Activated CD4-positive, alpha-beta T cell treated with anti-CD3 and anti-CD28 coated beads for 36 hours (primary cell): ENCODE results near the gene XCL2. TPM values are rescaled to one million over a fixed set of nuclear protein-coding genes. Genes with fewer than 3 reads are reported as not detected.
"Not testable (repeated sequence)": the region's sequence is repeated elsewhere in the genome, so short reads cannot be mapped to it uniquely, and the experiment has no call there.

Experiments used
- ATAC-seq: fragments of 200-7000 bp; cut with Tn5 transposase; one replicate; pipeline ENCODE4 v1.10.0; 2021; ENCODE audit warnings: mild to moderate bottlenecking, moderate library complexity
- CTCF ChIA-PET: fragments of 350-600 bp; sonication (Branson Sonifier 250); formaldehyde crosslinking; loops from one replicate; lab custom pipeline; 2021; ENCODE audit warnings: antibody characterized with exemption; lab: Charles Lee
- POLR2A ChIA-PET: fragments of 350-600 bp; sonication (Branson Sonifier 250); formaldehyde crosslinking; loops from one replicate; lab custom pipeline; 2021; ENCODE audit warnings: antibody characterized with exemption, inconsistent platforms; lab: Charles Lee
- DNase-seq: peaks from one replicate; pipeline ENCODE4 v3.0.0-alpha.2; 2020
- H3K27ac Mint-ChIP-seq: one replicate; pipeline ENCODE4 v1.8.0; 2021; ENCODE audit warnings: mixed read lengths
- H3K27me3 Mint-ChIP-seq: one replicate; pipeline ENCODE4 v1.8.0; 2021; ENCODE audit warnings: mixed read lengths
- H3K36me3 Mint-ChIP-seq: one replicate; pipeline ENCODE4 v1.8.0; 2021; ENCODE audit warnings: low read depth, mixed read lengths
- H3K4me1 Mint-ChIP-seq: one replicate; pipeline ENCODE4 v1.8.0; 2021; ENCODE audit warnings: mixed read lengths
- H3K4me3 Mint-ChIP-seq: one replicate; pipeline ENCODE4 v1.8.0; 2021; ENCODE audit warnings: mild to moderate bottlenecking, moderate library complexity, mixed read lengths
- H3K9me3 Mint-ChIP-seq: one replicate; pipeline ENCODE4 v1.8.0; 2021; ENCODE audit warnings: low read depth, mixed read lengths
- intact Hi-C, 2 experiments: fragments of 100-400 bp; cut with DNase I in 1 of 2; cut with micrococcal nuclease in 1 of 2; formaldehyde crosslinking; loops; one replicate each; pipeline versions ENCODE4 v1.14.2 to v1.15.1; 2022 to 2024; cut with DNase I, micrococcal nuclease
- total RNA-seq, 2 experiments: library from RNA; stranded (reverse); gene quantifications; one replicate each; pipeline ENCODE4 v1.2.3, GENCODE V29; 2021

Gene XCL2
- total RNA-seq, 2 experiments from 2014 or later, result 1.0 to 1.5 TPM

GRCh38 chr1:168540798-168541197, 3.0 kb downstream of the XCL2 start:
- H3K4me3 Mint-ChIP-seq, H3K27ac Mint-ChIP-seq, POLR2A ChIA-PET, DNase-seq, ATAC-seq, intact Hi-C loops, H3K27me3 Mint-ChIP-seq, CTCF ChIA-PET, H3K36me3 Mint-ChIP-seq, H3K9me3 Mint-ChIP-seq: not testable (repeated sequence)
- H3K4me1 Mint-ChIP-seq, result peaks cover 17% of the 10 kb centered on the region

- intact Hi-C loops, result no loop called here
- peak overlapping the region; percentile 62 for H3K27ac Mint-ChIP-seq
- DNase-seq (no peak), ATAC-seq (peak; percentile 48)
- H3K4me1 Mint-ChIP-seq, result peaks cover 65% of the 10 kb centered on the region
- H3K36me3 Mint-ChIP-seq, result no peaks in the 10 kb centered on the region
- no peak overlapping the region for H3K4me3 Mint-ChIP-seq
- POLR2A ChIA-PET, result no interaction called here
- H3K9me3 Mint-ChIP-seq, result peaks cover 2% of the 10 kb centered on the region
- CTCF ChIA-PET, result interaction anchor here (1.1 to 3.1 kb wide), 3 partner anchors 15 to 96 kb away, joined by 3 to 15 read pairs (median 7); no protein-coding TSS in a partner anchor
- no peaks in the 10 kb centered on the region for H3K27me3 Mint-ChIP-seq
Measured at GRCh38 chr1:168535536-168535935, 8.3 kb downstream of the XCL2 start.

- POLR2A ChIA-PET, result no interaction called here
- peaks cover 66% of the 10 kb centered on the region for H3K4me1 Mint-ChIP-seq
- H3K36me3 Mint-ChIP-seq, result no peaks in the 10 kb centered on the region
- DNase-seq (peak; percentile 34), ATAC-seq (peak; percentile 89)
- no peak overlapping the region for H3K4me3 Mint-ChIP-seq
- H3K27ac Mint-ChIP-seq, result no peak overlapping the region
- intact Hi-C loops, result no loop called here
- no peaks in the 10 kb centered on the region for H3K9me3 Mint-ChIP-seq
- H3K27me3 Mint-ChIP-seq, result no peaks in the 10 kb centered on the region
- CTCF ChIA-PET, result interaction anchor here (1.8 kb wide), 1 partner anchor 28 kb away, joined by 5 read pairs; no protein-coding TSS in a partner anchor
Measured at GRCh38 chr1:168531615-168532345, 12.0 kb downstream of the XCL2 start.

- intact Hi-C loops, result no loop called here
- ATAC-seq (no peak), DNase-seq (no peak)
- Mint-ChIP-seq H3K4me3 (no peak overlapping the region), H3K27me3 (no peaks in the 10 kb centered on the region), H3K27ac (no peak overlapping the region), H3K9me3 (no peaks in the 10 kb centered on the region), H3K36me3 (peaks cover under 1% of the 10 kb centered on the region), H3K4me1 (peaks cover 47% of the 10 kb centered on the region)
- CTCF ChIA-PET, result no interaction called here
- POLR2A ChIA-PET, result no interaction called here
Measured at GRCh38 chr1:168529518-168529917, 14.3 kb downstream of the XCL2 start.

GRCh38 chr1:168521401-168522000, 22.3 kb downstream of the XCL2 start:
- DNase-seq, result no peak
- no peak for ATAC-seq
- CTCF ChIA-PET, result no interaction called here
- POLR2A ChIA-PET, result interaction anchor here (0.6 kb wide), 1 partner anchor 333 kb away, joined by 5 read pairs; no protein-coding TSS in a partner anchor
- Mint-ChIP-seq H3K27me3 (no peaks in the 10 kb centered on the region), H3K9me3 (peaks cover 10% of the 10 kb centered on the region), H3K27ac (peak overlapping the region; percentile 63), H3K4me1 (peaks cover 45% of the 10 kb centered on the region), H3K36me3 (peaks cover 6% of the 10 kb centered on the region), H3K4me3 (no peak overlapping the region)
- intact Hi-C loops, result loop anchor here in 1 of 2 experiments (5.0 kb wide), 1 partner anchor 54 kb away; no protein-coding TSS in a partner anchor

- POLR2A ChIA-PET, result no interaction called here
- peaks cover 45% of the 10 kb centered on the region for H3K4me1 Mint-ChIP-seq
- H3K36me3 Mint-ChIP-seq, result peaks cover 6% of the 10 kb centered on the region
- peak overlapping the region; percentile 47 for H3K4me3 Mint-ChIP-seq
- H3K9me3 Mint-ChIP-seq, result peaks cover 10% of the 10 kb centered on the region
- DNase-seq (no peak), ATAC-seq (no peak)
- H3K27me3 Mint-ChIP-seq, result no peaks in the 10 kb centered on the region
- CTCF ChIA-PET, result interaction anchor here (1.5 kb wide), 1 partner anchor 15 kb away, joined by 7 read pairs; no protein-coding TSS in a partner anchor
- intact Hi-C loops, result loop anchor here in 1 of 2 experiments (5.0 kb wide), 1 partner anchor 54 kb away; no protein-coding TSS in a partner anchor
- peak overlapping the region; percentile 79 for H3K27ac Mint-ChIP-seq
Measured at GRCh38 chr1:168520832-168521231, 23.0 kb downstream of the XCL2 start.

GRCh38 chr1:168520052-168520751, 23.6 kb downstream of the XCL2 start:
- Mint-ChIP-seq H3K27me3 (no peaks in the 10 kb centered on the region), H3K9me3 (peaks cover 10% of the 10 kb centered on the region), H3K27ac (peak overlapping the region; percentile 79), H3K4me1 (peaks cover 47% of the 10 kb centered on the region), H3K36me3 (peaks cover 6% of the 10 kb centered on the region), H3K4me3 (peak overlapping the region; percentile 47)
- POLR2A ChIA-PET, result no interaction called here
- intact Hi-C loops, result loop anchor here in 1 of 2 experiments (5.0 kb wide), 1 partner anchor 53 kb away; no protein-coding TSS in a partner anchor
- peak; percentile 98 for ATAC-seq
- CTCF ChIA-PET, result interaction anchor here (1.5 kb wide), 1 partner anchor 15 kb away, joined by 7 read pairs; no protein-coding TSS in a partner anchor
- DNase-seq, result peak; percentile 66

GRCh38 chr1:168518813-168519212, 25.0 kb downstream of the XCL2 start:
- ATAC-seq, result no peak
- ChIA-PET CTCF (interaction anchor here (0.8 to 1.1 kb wide), 2 partner anchors 61 to 144 kb away, joined by 3 read pairs; no protein-coding TSS in a partner anchor), POLR2A (no interaction called here)
- Mint-ChIP-seq H3K4me3 (no peak overlapping the region), H3K36me3 (peaks cover 3% of the 10 kb centered on the region), H3K27ac (no peak overlapping the region), H3K27me3 (no peaks in the 10 kb centered on the region), H3K4me1 (peaks cover 61% of the 10 kb centered on the region), H3K9me3 (peaks cover 5% of the 10 kb centered on the region)
- DNase-seq, result no peak
- intact Hi-C loops, result no loop called here

- ChIA-PET POLR2A (no interaction called here), CTCF (interaction anchor here (0.6 to 1.1 kb wide), 4 partner anchors 62 to 179 kb away, joined by 3 read pairs; no protein-coding TSS in a partner anchor)
- Mint-ChIP-seq H3K9me3 (peaks cover 4% of the 10 kb centered on the region), H3K36me3 (peaks cover 3% of the 10 kb centered on the region), H3K4me1 (peaks cover 67% of the 10 kb centered on the region), H3K27me3 (no peaks in the 10 kb centered on the region), H3K27ac (no peak overlapping the region), H3K4me3 (no peak overlapping the region)
- intact Hi-C loops, result no loop called here
- DNase-seq (no peak), ATAC-seq (no peak)
Measured at GRCh38 chr1:168518201-168518689, 25.6 kb downstream of the XCL2 start.

- peak overlapping the region; percentile 71 for H3K27ac Mint-ChIP-seq
- ChIA-PET POLR2A (interaction anchor here (0.6 kb wide), 2 partner anchors 16 to 26 kb away, joined by 3 to 6 read pairs; no protein-coding TSS in a partner anchor), CTCF (interaction anchor here (0.7 to 0.9 kb wide), 2 partner anchors 70 to 960 kb away, joined by 3 read pairs; no protein-coding TSS in a partner anchor)
- H3K4me3 Mint-ChIP-seq, result no peak overlapping the region
- DNase-seq (no peak), ATAC-seq (no peak)
- no peaks in the 10 kb centered on the region for H3K36me3 Mint-ChIP-seq
- peaks cover 46% of the 10 kb centered on the region for H3K4me1 Mint-ChIP-seq
- H3K27me3 Mint-ChIP-seq, result no peaks in the 10 kb centered on the region
- intact Hi-C loops, result no loop called here
- H3K9me3 Mint-ChIP-seq, result no peaks in the 10 kb centered on the region
Measured at GRCh38 chr1:168514455-168514854, 29.3 kb downstream of the XCL2 start.
